ENCODE measurements around the gene PACSIN2. TPM values are rescaled to one million over a fixed set of nuclear protein-coding genes. Genes with fewer than 3 reads are reported as not detected.

PACSIN2 gene
- total and polyA plus RNA-seq, 2 experiments from 2014 or later = 36.0 to 43.7 TPM

DNA sequence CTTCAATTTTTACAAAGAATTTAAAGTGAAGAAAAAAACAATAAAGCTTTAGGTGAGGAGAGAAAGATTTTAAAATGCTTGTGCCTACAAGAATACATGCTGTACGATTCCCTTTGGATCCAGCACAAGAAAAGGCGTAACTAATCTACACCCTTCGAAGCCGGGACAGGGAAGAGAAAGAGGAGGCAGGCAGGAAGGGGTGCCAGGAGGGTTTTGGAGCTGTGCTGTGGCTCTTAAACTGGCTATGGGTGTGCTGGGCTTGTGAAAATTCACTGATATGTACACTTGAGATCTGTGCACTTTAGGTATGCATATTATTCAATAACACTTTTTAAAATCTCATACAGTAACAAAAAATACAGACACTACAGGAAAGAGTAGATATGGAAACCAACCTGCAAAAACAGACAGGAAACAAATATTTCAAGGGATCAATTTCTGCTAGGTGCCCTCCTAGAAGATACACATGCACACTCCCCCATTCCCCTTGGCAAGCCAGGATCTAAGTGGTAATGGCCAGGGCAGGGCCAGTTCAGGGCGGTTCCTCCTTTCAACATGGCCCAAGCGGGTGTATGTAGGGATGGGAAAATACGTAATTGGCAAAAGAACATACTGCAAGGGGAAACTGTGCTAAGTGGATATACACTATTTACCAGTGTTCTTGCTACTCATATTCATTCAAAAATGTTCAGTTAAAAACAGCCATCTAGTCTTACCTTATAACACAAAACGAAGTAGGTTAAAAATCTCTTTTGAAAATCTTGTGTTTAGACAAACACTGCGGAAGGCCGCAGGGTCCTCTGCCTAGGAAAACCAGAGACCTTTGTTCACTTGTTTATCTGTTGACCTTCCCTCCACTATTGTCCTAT lies 54.2 kb downstream of the PACSIN2 start:
- H3K4me1 ChIP-seq (ENCODE audit: insufficient read depth) = peaks cover 23% of the 10 kb centered on the region
- no peaks in the 10 kb centered on the region for H3K9me3 ChIP-seq (ENCODE audit: low read depth)
- no peak for DNase-seq
- no peak overlapping the region for H2AFZ ChIP-seq
- no peak overlapping the region for H3K4me2 ChIP-seq (ENCODE audit: unreplicated experiment)
- peaks cover 98% of the 10 kb centered on the region for H3K79me2 ChIP-seq (ENCODE audit: insufficient read depth)
- TF ChIP-seq EZH2 (IDR thresholded peaks at IDR 0.05; ENCODE audit: insufficient read depth, poor library complexity, severe bottlenecking) (no peak), EZH2phosphoT487 (IDR thresholded peaks at IDR 0.05; ENCODE audit: insufficient read depth, low read depth) (no peak)
- H3K4me3 ChIP-seq = no peak overlapping the region
- no peaks in the 10 kb centered on the region for H3K9me2 ChIP-seq (ENCODE audit: insufficient read depth)
- no peak overlapping the region for H3K27ac ChIP-seq
- H3K27me3 ChIP-seq (replicated peaks; ENCODE audit: insufficient read depth) = no peaks in the 10 kb centered on the region
- 87% methylated on average over 10 of the region's 10 CpGs for WGBS, 2 experiments (ENCODE audit: low coverage in 1 of 2, low lambda C conversion rate in 2 of 2, missing lambda C conversion rate in 2 of 2)
- H4K20me1 ChIP-seq (ENCODE audit: insufficient read depth) = no peaks in the 10 kb centered on the region
- no peak overlapping the region for H3K9ac ChIP-seq
- in situ Hi-C loops (cut with MboI) = no loop called here
- H3F3A ChIP-seq (ENCODE audit: insufficient read depth) = no peaks in the 10 kb centered on the region
- 0 out of 2 replicates have a peak, but pooled peaks cover 3% of the 10 kb centered on the region for H3K36me3 ChIP-seq (ENCODE audit: low read depth)

DNA sequence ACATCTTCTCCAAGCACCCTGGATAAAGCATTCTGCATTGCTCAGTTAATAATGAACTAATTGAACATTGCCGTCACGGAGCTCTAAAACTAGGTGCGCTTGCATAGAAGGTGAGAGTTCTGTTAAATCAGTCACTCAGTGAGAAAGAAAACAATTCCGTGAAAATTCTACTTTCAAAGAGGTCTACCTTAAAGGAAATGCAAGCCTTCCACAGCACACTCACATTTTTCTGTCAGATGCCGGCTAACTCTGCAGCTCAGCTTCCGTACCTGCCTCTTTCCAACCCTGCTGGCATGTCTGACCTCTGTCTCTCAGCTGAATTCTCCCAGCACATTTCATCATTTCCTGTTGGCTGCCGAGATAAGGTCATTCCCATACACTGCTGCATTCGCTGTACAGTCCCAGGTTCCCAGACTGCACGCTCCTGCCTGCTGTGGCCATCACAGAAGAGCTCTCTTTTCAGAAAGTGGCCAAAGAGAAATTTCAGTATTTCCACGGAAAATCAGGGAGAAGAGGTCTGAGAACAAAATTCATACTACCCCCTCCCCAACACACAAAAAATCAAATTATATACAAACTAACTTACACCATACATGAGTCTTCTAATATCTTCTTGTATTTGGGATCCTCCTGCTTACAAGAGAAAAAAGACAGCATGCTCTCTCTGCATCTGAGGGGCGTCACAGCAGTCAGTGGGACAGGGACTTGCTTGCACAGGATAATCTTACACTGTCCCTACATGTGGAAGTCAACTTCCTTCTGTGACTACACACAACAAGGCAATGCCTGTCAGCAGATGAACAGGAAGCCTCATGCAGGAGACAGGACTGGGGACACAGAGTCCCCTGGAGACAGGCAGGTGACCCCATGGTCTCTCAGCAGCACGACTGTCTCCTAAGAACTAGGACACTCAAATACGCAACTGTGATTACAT lies 55.1 kb downstream of the PACSIN2 start:
- Histone ChIP-seq H3K79me2 (ENCODE audit: insufficient read depth) (peaks cover 98% of the 10 kb centered on the region), H2AFZ (no peak overlapping the region), H3K9me3 (ENCODE audit: low read depth) (no peaks in the 10 kb centered on the region), H3K4me2 (ENCODE audit: unreplicated experiment) (peak overlapping the region; percentile 9), H3K27me3 (replicated peaks; ENCODE audit: insufficient read depth) (no peaks in the 10 kb centered on the region), H4K20me1 (ENCODE audit: insufficient read depth) (no peaks in the 10 kb centered on the region; the same call in 1 of the 2 replicates), H3K4me1 (ENCODE audit: insufficient read depth) (peaks cover 23% of the 10 kb centered on the region), H3K9ac (no peak overlapping the region), H3K27ac (0 out of 2 replicates have a peak overlapping the region, but pooled peaks have one; percentile 20), H3K9me2 (ENCODE audit: insufficient read depth) (no peaks in the 10 kb centered on the region), H3K4me3 (no peak overlapping the region), H3F3A (ENCODE audit: insufficient read depth) (no peaks in the 10 kb centered on the region), H3K36me3 (ENCODE audit: low read depth) (0 out of 2 replicates have a peak, but pooled peaks cover 4% of the 10 kb centered on the region)
- no peak for TF ChIP-seq EZH2 (IDR thresholded peaks at IDR 0.05; ENCODE audit: insufficient read depth, poor library complexity, severe bottlenecking)
- TF ChIP-seq EZH2phosphoT487 (IDR thresholded peaks at IDR 0.05; ENCODE audit: insufficient read depth, low read depth) = no peak
- DNase-seq = peak; percentile 29
- in situ Hi-C loops (cut with MboI) = no loop called here
- WGBS, 2 experiments (ENCODE audit: low coverage in 1 of 2, low lambda C conversion rate in 2 of 2, missing lambda C conversion rate in 2 of 2) = 89% methylated on average over 13 of the region's 13 CpGs

DNA sequence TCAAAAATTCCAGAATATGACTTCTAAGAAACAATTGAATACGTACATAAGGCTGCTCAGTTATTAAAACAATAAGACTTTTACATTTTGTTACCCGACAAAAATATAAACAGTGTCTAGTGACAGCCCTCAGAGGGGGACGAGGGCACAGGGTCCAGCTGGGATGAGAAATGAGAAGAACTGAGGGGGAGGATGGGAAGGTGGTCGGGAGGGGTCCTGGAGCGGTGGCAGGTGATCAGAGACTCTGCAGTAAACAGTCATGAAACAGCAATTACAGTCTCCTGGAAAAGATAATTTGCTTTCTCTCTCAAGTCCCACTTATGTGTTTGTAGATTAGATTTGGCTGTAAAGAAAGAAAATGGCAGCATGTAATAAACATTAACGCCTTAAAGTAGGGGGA lies 56.0 kb downstream of the PACSIN2 start:
- no peak overlapping the region for H3K9ac ChIP-seq
- H3K27me3 ChIP-seq (replicated peaks; ENCODE audit: insufficient read depth) = no peaks in the 10 kb centered on the region
- no peak overlapping the region for H2AFZ ChIP-seq

DNA sequence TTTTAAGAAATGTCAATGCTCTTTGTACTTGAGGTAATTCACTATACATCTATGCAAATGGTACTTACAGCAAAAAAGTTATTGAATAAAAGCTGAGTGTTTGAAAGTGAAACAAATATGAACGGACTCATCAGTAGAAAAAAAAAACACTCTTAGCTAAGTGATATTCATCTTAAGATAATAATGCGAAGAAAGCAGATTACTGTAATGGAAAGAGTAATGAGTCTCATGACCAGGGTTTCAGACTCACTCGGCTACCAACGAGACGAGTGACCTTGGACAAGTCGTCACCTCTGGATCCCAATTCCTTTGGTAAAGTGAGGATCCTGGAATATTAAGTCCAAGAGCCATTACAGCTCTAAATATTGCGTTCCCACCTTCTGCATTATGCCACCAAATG lies 57.0 kb downstream of the PACSIN2 start:
- no peaks in the 10 kb centered on the region; the same call in 1 of the 2 replicates for H4K20me1 ChIP-seq (ENCODE audit: insufficient read depth)
- 88 to 91% methylated on average over 7 of the region's 7 CpGs for WGBS, 2 experiments (ENCODE audit: low coverage in 1 of 2, low lambda C conversion rate in 2 of 2, missing lambda C conversion rate in 2 of 2)
- H3K9ac ChIP-seq = no peak overlapping the region

More for the DNA sequence above, 56.0 kb downstream of the PACSIN2 start:
- in situ Hi-C loops (cut with MboI) = no loop called here
- no peak for DNase-seq
- no peaks in the 10 kb centered on the region for H3K9me2 ChIP-seq (ENCODE audit: insufficient read depth)
- H3K4me2 ChIP-seq (ENCODE audit: unreplicated experiment) = no peak overlapping the region
- WGBS, 2 experiments (ENCODE audit: low coverage in 1 of 2, low lambda C conversion rate in 2 of 2, missing lambda C conversion rate in 2 of 2) = 84 to 88% methylated on average over 6 of the region's 6 CpGs
- no peaks in the 10 kb centered on the region for H3F3A ChIP-seq (ENCODE audit: insufficient read depth)
- no peak overlapping the region for H3K27ac ChIP-seq
- H3K4me1 ChIP-seq (ENCODE audit: insufficient read depth) = peaks cover 23% of the 10 kb centered on the region
- no peaks in the 10 kb centered on the region for H3K9me3 ChIP-seq (ENCODE audit: low read depth)
- H3K4me3 ChIP-seq = no peak overlapping the region
- H3K36me3 ChIP-seq (ENCODE audit: low read depth) = 0 out of 2 replicates have a peak, but pooled peaks cover 4% of the 10 kb centered on the region
- no peak for TF ChIP-seq EZH2 (IDR thresholded peaks at IDR 0.05; ENCODE audit: insufficient read depth, poor library complexity, severe bottlenecking)
- no peak for TF ChIP-seq EZH2phosphoT487 (IDR thresholded peaks at IDR 0.05; ENCODE audit: insufficient read depth, low read depth)
- H3K79me2 ChIP-seq (ENCODE audit: insufficient read depth) = peaks cover 98% of the 10 kb centered on the region
- no peaks in the 10 kb centered on the region; the same call in 1 of the 2 replicates for H4K20me1 ChIP-seq (ENCODE audit: insufficient read depth)

More for the DNA sequence above, 57.0 kb downstream of the PACSIN2 start:
- TF ChIP-seq EZH2 (IDR thresholded peaks at IDR 0.05; ENCODE audit: insufficient read depth, poor library complexity, severe bottlenecking) (no peak), EZH2phosphoT487 (IDR thresholded peaks at IDR 0.05; ENCODE audit: insufficient read depth, low read depth) (no peak)
- Histone ChIP-seq H3K4me2 (ENCODE audit: unreplicated experiment) (no peak overlapping the region), H3K36me3 (ENCODE audit: low read depth) (0 out of 2 replicates have a peak, but pooled peaks cover 4% of the 10 kb centered on the region), H3K27ac (no peak overlapping the region), H3K9me3 (ENCODE audit: low read depth) (no peaks in the 10 kb centered on the region), H3K4me1 (ENCODE audit: insufficient read depth) (peaks cover 23% of the 10 kb centered on the region), H3K79me2 (ENCODE audit: insufficient read depth) (peaks cover 98% of the 10 kb centered on the region), H3F3A (ENCODE audit: insufficient read depth) (no peaks in the 10 kb centered on the region), H2AFZ (no peak overlapping the region), H3K9me2 (ENCODE audit: insufficient read depth) (no peaks in the 10 kb centered on the region), H3K27me3 (replicated peaks; ENCODE audit: insufficient read depth) (no peaks in the 10 kb centered on the region), H3K4me3 (no peak overlapping the region)
- in situ Hi-C loops (cut with MboI) = no loop called here
- no peak for DNase-seq

Measured in GM23248 (cell line).